Inflammatory macrophage (primary cell): Measurements from ENCODE around the gene DOK4.
"Not testable (repeated sequence)": the region's sequence is repeated elsewhere in the genome, so short reads cannot be mapped to it uniquely, and the experiment has no call there.

Source experiments
- DNase-seq, 2 donors: peaks; one replicate each; pipeline ENCODE4 v3.0.0-alpha.2; 2020 to 2022

The DOK4 gene

DNA sequence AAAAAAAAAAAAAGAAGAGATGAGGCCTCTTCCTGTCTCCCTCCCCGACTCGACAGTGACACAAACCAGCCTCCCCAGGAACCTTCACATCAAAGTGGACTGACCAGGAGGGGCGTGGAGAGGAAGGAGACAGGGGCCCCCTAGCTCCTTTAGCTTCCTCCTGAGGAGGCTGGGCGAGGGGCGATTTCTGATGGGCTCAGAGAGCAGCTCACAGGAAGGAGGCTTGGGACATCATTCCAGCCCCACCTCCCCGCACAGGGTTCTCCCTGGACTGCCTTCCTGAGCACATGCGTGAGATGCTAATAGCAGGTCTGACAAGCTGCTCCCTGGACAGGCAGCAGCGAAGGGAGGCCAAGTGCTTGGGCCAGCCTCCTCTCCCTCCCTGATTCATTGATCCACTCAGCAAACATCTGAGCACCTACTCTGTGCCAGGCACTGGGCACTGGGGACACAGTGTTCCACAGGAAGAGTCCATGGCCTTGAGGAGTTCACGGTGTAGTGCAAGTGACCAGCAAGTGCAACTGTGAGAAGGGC, 14.4 kb upstream of the DOK4 start:
- no peak for DNase-seq

- not testable (repeated sequence) for DNase-seq
These were observed 13.6 kb upstream of the DOK4 start for GRCh38 chr16:57499941-57500340.

DNA sequence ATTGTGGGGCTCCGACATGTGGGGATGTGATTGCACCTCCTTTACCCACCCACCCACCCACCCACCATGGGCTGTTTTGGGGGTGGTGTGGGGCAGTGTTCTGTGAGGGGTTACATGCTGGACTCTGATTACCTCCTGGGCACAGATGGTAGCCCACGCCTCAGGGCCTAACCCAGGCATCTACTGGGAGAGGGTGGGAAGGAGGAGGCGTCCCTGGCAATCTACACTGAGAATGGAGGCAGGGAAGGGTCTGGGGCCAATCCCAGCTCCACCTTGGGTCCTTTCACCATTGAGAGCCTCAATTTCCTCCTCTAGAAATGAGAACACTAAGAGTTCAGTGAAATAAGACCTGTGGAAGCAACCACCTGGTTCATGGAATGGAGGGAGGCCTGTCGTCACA, 11.7 kb upstream of the DOK4 start:
- no peak for DNase-seq

GRCh38 chr16:57497121-57497520, 10.8 kb upstream of the DOK4 start:
- no peak for DNase-seq

DNA sequence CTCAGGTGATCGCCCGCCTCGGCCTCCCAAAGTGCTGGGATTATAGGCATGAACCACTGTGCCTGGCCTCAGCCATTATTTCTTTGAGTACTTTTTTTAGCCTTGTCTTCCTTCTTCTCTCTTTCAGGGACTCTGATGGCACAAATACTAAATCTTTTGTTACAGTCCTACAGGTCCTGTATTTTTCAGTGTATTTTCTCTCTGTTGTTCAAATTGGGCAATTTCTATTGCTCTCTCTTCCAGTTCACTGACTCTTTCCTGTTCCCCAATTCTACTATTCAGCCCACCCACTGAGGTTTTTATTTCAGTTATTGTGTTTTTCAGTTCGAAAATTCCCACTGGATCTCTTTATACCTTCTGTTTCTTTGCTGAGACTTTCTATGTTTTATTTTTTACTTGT, 7.5 kb upstream of the DOK4 start:
- no peak for DNase-seq

DNA sequence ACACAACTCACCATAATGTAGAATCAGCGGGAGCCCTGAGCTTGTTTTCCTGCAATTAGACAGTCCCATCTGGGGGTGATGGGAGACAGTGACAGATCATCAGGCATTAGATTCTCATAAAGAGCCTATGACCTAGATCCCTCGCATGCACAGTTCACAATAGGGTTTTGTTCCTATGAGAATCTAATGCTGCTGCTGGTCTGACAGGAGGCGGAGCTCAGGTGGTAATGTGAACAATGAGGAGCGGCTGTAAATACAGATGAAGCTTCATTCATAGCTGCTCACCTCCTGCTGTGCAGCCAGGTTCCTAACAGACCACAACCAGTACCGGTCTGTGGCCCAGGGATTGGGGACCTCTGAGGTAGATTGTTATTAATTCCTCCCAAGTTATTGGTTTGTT, 2.9 kb upstream of the DOK4 start:
- DNase-seq: no peak

DNA sequence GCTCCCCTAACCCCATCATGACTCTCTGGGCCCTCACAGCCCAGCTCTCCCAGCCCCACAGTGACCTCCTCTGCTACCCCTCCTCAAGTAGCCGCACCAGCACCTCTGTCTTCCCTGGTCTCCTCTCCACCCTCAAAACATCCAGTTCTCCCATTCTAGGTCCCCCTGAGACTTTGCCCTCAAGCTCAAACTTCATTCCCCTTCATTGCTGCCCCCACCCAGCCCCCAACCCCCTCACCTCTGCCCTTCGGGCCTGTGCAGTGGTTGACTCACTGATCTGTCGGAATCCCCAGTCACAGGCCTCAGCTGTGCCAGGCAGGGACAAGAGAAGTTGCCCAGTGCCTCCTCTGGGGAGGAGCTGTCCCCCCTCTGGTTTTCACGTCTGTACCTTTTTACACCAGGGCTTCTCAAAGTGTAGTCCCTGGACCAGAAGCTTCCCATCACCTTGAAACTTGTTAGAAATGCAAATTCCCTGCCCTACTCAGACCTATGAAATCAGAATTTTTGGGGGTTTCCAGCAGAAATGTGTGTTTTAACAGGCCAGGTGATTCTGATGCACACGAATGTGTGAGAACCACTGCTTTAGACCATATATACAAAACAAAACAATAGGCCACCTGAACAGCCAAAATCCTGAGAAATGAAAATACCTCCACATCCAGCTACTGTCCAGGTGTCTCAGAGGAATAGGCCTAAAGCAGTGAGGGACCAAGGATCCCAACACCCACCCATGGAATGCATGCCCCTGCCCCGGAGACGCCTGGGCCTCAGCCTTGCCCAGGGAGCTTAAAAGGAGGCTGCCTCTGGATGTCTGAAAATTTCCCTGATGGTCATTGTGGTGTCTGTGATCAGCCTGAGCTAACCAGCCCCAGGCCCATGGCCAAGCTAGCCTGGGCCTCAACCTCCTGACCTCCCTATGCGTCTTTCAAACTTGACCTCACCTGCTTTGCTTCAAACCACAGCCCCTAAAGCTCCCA, 853 bp upstream of the DOK4 start:
- DNase-seq: no peak

GRCh38 chr16:57485091-57485915, 990 bp downstream of the DOK4 start:
- no peak for DNase-seq

- DNase-seq: no peak
These were observed 1.7 kb downstream of the DOK4 start for GRCh38 chr16:57484515-57485005.

DNA sequence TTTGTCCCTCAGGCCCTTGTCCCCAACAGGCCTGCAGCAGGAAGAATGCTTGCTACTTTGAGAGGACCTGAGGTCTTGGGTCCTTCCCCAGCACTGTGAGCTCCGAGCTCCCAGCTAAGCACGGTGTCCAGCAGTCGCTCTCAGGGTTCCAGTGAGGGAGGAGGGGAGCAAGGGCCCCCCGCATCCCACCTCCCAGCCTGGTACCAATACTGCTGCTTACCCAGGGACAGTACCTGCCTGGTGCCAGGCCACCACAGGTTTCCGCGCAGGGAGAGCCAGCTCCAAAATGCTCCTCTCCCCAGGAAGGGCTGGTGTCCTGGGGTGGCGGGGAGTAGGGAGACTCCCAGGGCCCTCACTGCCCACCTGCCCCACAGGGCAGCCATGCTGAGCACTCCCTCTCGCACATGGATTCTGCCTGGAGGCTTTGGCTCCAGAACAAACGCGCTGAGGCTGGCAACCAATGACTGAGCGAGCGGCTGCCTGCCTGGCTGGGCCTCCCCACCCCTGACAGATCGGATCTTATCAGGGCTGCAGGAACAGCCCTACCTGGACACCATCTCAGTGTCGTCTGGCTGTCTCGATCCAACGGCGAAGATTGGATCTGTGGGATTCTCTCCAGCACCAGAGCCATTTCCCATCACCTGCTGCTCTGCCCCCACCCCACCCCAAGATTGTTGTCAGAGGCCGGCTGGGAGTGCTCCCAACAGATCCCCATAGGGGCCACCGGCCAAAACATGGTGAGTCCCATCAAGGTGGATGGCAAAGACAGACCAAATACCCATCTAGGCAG, 2.4 kb downstream of the DOK4 start:
- DNase-seq: no peak

- DNase-seq: no peak
These were observed 3.3 kb downstream of the DOK4 start for GRCh38 chr16:57482845-57483545.

GRCh38 chr16:57481421-57481820, 4.9 kb downstream of the DOK4 start:
- no peak for DNase-seq

- no peak for DNase-seq
These were observed 5.5 kb downstream of the DOK4 start for GRCh38 chr16:57480754-57481230.

DNA sequence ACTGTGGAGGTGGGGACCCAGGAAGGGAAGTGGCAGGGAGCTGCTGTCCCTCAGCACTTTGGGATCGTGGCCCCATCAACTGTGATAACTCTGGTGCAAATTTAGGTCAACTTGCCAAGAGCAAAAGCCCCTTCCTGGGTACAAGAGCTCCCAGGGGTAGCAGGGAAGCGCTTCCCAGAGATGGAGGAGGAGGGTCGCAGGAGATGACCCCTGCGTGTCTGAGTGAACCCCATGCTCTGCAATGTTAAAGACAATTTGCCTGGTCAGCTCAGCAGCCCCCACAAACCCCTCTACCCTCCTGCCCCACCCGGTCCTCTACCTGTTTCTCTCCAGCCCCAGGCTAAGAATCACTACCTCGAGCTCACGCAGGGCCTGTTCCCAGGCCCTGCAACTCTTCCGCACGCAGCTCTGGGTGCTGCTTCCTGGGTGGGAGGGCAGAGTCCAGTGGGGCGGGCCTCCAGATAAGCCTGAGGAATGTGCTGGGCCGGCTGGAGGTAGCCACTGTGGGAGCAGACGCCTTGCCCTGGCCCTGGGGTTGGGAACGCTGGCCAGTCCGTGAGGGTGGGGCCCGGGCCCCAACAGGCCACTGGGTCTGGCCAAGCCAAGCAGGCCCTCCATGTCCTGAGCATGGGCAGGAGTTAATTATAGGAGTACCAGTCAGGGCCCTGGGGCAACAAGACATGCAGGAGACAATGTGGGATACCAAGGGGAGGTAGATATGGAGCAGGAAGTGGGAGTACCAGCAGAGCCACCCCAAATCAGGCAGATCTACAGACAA, 6.1 kb downstream of the DOK4 start:
- DNase-seq: no peak

DNA sequence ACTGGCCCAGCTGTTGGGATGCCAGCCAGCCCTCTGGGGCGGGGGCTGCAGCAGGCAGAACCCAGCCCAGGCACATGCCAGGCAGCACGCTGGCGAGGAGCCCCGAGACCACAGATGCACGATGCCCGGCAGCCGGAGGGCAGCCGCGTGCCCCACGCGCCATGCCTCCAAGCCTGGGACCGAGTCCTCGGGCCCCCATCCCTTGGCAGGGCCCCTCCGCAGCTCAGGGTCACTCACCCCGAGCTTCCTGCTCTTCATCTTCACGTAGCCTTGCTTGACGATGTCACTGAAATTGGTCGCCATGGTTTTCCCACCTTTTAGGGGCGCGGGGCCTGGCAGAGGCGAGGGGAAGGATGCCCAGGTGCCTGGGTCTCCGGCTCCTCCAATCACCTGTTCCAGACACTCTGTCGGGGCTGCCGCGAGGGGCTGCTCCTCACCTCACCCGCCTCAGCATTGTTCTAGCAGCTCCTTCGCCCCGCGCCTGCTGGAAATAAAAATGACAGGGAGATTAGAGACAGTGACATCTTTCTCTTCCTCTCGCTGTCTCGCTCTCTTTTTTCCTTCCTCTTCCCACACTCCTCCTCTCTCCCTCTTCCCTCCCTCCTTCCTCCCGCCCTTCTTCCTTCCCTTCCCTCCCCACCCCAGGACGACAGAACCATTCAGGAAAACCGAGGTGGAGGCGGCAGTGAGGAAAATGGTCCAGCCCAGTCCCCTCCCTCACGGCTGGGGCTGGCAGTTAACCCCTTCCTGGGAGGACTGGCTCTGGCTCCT, 6.9 kb downstream of the DOK4 start:
- no peak for DNase-seq

GRCh38 chr16:57478396-57479204, 7.7 kb downstream of the DOK4 start:
- DNase-seq: no peak

DNA sequence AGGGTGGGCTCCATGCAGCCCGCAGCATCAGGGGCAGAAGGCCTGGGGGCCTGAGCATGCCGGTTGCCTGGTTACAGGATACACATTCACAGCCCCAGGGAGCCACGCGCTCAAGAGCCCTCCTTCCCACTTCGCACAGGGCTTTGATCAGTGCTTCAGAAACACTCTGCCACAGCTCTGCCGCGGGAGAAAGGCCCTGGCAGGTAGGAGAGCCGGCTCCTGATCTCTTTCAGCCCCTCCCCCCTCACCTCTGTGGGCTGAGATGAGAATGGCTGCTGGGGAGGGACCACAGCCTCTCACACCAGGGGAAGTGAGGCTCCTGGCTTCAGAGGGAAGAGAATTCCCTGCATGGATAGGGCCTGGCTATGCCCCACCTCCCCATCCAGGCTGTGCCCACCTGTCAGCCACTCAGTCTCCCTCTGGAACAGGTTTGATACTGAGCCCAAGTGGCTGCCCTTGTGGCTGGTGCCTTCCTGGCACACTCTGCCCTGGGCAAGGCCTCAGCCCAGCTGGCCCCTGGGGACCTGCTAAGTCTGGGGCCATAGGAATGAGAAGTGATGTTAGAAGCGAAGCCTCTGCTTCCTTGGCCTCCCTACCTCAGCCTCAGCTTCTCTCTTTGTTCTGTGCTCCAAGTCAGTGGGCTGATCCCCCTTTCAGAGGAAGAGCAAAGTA, 8.6 kb downstream of the DOK4 start:
- no peak for DNase-seq
